Measurements from ENCODE around the gene RSPO3. TPM values are rescaled to one million over a fixed set of nuclear protein-coding genes. Genes with fewer than 3 reads are reported as not detected.
"Not testable (repeated sequence)": the region's sequence is repeated elsewhere in the genome, so short reads cannot be mapped to it uniquely, and the experiment has no call there.

Gene RSPO3
- total and polyA plus RNA-seq, 2 of the 4 experiments (the other 2 are of a cell fraction): not detected

DNA sequence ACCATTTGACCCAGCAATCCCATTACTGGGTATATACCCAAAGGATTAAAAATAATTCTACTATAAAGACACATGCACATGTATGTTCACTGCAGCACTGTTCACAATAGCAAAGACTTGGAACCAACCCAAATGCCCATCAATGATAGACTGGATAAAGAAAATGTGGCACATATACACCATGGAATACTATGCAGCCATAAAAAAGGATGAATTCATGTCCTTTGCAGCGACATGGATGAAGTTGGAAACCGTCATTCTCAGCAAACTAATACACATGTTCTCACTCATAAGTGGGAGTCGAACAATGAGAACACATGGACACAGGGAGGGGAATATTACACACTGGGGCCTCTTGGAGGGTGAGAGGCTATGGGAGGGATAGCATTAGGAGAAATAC is 115.3 kb downstream of the RSPO3 start:
- H2AFZ ChIP-seq (replicated peaks; ENCODE audit: low read length, poor library complexity); POLR2A ChIA-PET (ENCODE audit: unreplicated experiment); H3K79me1 ChIP-seq (ENCODE audit: low read depth in 1 of 2, low read length in 2 of 2); H2BK20ac ChIP-seq (ENCODE audit: low read depth, low read length); H3K9me1 ChIP-seq (ENCODE audit: insufficient read depth, low read length); H3K4me3 ChIP-seq (ENCODE audit: insufficient read depth, low read depth, low read length); H3K9me3 ChIP-seq (ENCODE audit: control insufficient read depth, insufficient read depth, low read length); H3K18ac ChIP-seq (ENCODE audit: low read depth, low read length); H2BK120ac ChIP-seq (ENCODE audit: low read depth, low read length); H3K27me3 ChIP-seq (ENCODE audit: control insufficient read depth, insufficient read depth, low read length); H2AK9ac ChIP-seq (replicated peaks; ENCODE audit: low read depth, low read length, poor library complexity); H3K56ac ChIP-seq (ENCODE audit: extremely low read depth, insufficient read depth, low read length); H3K23ac ChIP-seq (ENCODE audit: low read depth, low read length); CTCF ChIA-PET; BruUV-seq (replicated peaks); H4K20me1 ChIP-seq (ENCODE audit: insufficient read depth, low read length); H3K36me3 ChIP-seq (ENCODE audit: control insufficient read depth, insufficient read depth, low read length); H3K4me2 ChIP-seq (ENCODE audit: low read depth, low read length); H3K14ac ChIP-seq (replicated peaks; ENCODE audit: low read depth, low read length); H4K8ac ChIP-seq (ENCODE audit: low read depth in 2 of 2, low read length in 2 of 2); H3K9ac ChIP-seq (ENCODE audit: low read depth, low read length); H4K5ac ChIP-seq (ENCODE audit: low read depth, low read length); ATAC-seq (ENCODE audit: low read depth); DNase-seq; H2AK5ac ChIP-seq (ENCODE audit: low read depth, low read length); H2BK15ac ChIP-seq (ENCODE audit: low read depth, low read length); H3K4ac ChIP-seq (ENCODE audit: low read depth, low read length); intact Hi-C loops (cut with micrococcal nuclease); in situ Hi-C loops (cut with MboI; ENCODE audit: low sequenced_read_pairs); dilution Hi-C loops (cut with HindIII; ENCODE audit: low sequenced_read_pairs, unreplicated experiment); H3K27ac ChIP-seq (ENCODE audit: insufficient read depth, low read length); H2BK5ac ChIP-seq (ENCODE audit: low read depth, low read length, poor library complexity, severe bottlenecking); H4K91ac ChIP-seq (ENCODE audit: insufficient read depth, low read depth, low read length); H3K4me1 ChIP-seq (ENCODE audit: control insufficient read depth, insufficient read depth, low read length): not testable (repeated sequence)
- WGBS, 2 experiments (ENCODE audit: extremely low coverage in 2 of 2, insufficient read length in 1 of 2): no CpG with 5 or more reads among the region's 3 CpGs

All from IMR-90 (cell line).